ENCODE measurements around the gene TMEM18.

- TF ChIP-seq EZH2 (IDR thresholded peaks at IDR 0.05): no peak
- TF ChIP-seq FOXP2 (optimal IDR thresholded peaks at IDR 0.05; ENCODE audit: control extremely low read depth, extremely low read length, insufficient read depth): no peak
Measured at GRCh38 chr2:669323-669722, 7.9 kb downstream of the TMEM18 start.

Measured in SK-N-MC (cell line).